ENCODE measurements around the gene PLIN5. TPM values are rescaled to one million over a fixed set of nuclear protein-coding genes. Genes with fewer than 3 reads are reported as not detected.
"Not testable (repeated sequence)": the region's sequence is repeated elsewhere in the genome, so short reads cannot be mapped to it uniquely, and the experiment has no call there.

The PLIN5 gene
- polyA plus RNA-seq, 3 donors = 38.2 to 205 (median 66.1) TPM

- 40 to 47% (median 46%) methylated on average over 22 to 28 of the region's 28 CpGs for WGBS, 3 donors
- no peak overlapping the region for H3K27ac ChIP-seq (ENCODE audit: low read depth, low read length)
These were observed 3.4 kb downstream of the PLIN5 start for GRCh38 chr19:4531562-4532165.

DNA sequence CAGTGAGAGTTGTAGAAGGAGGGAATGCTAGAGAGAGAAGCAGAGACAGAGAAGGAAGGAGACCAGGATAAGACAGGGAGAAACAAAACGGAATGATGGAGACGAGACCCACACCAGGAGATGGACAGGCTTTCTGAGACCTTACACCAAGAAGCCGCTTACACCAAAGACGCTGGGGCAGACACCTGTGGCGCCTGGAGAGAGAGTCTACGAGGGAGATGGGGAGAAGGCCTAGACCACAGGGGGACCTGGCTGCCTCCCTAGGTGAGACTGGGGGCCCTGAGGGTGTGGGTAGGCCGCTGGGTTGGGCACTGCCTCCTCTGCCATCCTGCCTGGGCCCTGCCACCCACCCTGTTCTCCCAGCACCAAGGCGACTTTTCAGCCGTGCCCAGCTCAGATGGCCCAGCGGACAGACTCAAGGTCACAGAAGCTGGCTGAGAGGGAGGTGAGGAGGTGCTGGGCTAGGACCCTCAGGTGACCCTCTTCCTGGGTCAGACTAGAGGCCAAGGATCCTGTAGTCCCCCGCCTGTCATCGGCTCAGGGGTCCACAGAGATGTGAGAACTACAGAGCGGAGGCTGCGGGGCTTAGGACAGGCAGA is 5.0 kb downstream of the PLIN5 start:
- WGBS, 3 donors = 77 to 87% (median 87%) methylated on average over 12 to 14 of the region's 14 CpGs
- no peak overlapping the region for H3K27ac ChIP-seq (ENCODE audit: low read depth, low read length)

- 70 to 95% (median 72%) methylated on average over 15 of the region's 15 CpGs for WGBS, 3 donors
- H3K27ac ChIP-seq (ENCODE audit: low read depth, low read length) = no peak overlapping the region
These were observed 6.2 kb downstream of the PLIN5 start for GRCh38 chr19:4528843-4529242.

GRCh38 chr19:4527377-4527776 is 7.6 kb downstream of the PLIN5 start:
- 92 to 98% (median 96%) methylated on average over 8 of the region's 8 CpGs for WGBS, 3 donors
- not testable (repeated sequence) for H3K27ac ChIP-seq (ENCODE audit: low read depth, low read length)

DNA sequence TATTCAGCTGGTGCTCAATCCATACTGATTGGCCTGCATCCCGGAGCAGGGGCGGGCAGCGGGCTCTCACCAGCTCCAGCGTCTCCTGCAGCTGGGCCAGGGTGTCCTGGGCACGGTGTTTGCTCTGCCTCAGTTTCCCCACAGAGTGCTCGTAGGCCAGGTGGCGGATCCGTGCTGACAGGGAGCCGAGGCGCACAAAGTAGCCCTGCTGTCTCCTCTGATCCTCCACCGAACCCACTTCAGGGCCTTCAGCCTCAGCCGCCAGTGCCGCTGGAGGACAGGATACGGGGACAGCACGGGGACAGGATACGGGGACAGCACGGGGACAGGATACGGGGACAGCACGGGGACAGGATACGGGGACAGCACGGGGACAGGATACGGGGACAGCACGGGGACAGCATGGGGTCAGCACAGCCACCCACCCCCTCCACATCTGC is 9.4 kb downstream of the PLIN5 start:
- WGBS, 3 donors = 49 to 90% (median 62%) methylated on average over 15 to 23 of the region's 23 CpGs
- H3K27ac ChIP-seq (ENCODE audit: low read depth, low read length) = no peak overlapping the region

- H3K27ac ChIP-seq (ENCODE audit: low read depth, low read length) = no peak overlapping the region
- WGBS, 3 donors = 62 to 76% (median 65%) methylated on average over 23 of the region's 23 CpGs
These were observed 10.0 kb downstream of the PLIN5 start for GRCh38 chr19:4524808-4525562.

DNA sequence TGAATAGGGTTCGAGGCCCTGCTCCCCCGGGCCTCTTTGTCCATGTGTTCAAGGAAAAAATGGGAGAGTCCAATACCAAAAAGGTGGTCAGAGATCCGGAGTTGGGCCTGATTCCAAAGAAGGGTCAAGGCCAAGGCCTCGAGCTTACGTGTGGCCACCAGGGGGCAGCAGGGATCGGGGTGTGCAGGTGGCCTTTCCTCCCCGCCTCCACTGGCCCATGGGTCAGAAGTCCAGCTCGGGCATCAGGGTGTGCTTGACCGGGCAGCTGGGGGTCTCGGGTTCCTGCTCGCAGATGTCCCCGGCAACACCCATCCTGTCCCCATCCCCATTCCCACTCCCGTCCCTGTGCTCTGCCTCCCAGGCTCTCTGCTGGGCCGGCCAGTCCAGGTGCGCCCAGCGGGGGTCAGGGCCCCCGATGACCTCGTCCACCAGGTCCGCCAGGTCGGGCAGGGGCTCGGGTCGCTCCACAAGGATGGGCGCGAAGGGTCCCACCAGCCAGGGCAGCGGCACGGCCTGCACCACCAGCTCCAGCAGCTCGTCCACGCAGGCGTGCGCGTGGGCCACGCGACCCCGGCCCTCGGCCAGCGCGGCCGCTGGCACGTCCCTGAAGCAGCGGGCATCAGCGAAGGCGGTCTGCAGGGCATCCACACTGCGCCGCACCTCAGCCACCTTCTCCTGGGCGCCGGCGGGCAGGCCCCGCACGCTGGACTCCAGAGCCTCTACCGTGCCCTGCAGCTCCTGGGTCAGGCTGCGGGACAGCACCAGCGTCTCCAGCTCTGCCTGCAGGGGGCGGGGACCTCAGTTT is 11.5 kb downstream of the PLIN5 start:
- WGBS, 3 donors = 73 to 79% (median 76%) methylated on average over 46 to 53 of the region's 53 CpGs
- H3K27ac ChIP-seq (ENCODE audit: low read depth, low read length) = no peak overlapping the region

GRCh38 chr19:4522291-4523002 is 12.6 kb downstream of the PLIN5 start:
- H3K27ac ChIP-seq (ENCODE audit: low read depth, low read length) = no peak overlapping the region
- WGBS, 3 donors = 84 to 93% (median 84%) methylated on average over 15 of the region's 15 CpGs

DNA sequence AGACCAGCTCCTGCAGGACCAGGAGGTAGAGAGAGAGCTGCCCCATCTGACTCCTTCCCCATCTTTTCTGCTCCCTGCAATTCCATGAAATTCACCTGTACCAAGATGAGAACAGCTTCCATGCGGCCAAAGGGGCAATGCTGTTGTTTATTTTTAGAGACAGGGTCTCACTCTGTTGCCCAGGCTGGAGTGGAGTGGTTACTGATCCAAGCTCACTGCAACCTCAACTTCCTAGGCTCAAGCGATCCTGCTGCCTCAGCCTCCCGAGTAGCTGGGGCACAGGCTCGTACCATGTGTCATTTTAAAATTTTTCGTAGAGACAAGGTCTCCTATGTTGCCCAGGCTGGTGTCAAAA is 13.2 kb downstream of the PLIN5 start:
- WGBS, 3 donors = 77 to 90% (median 80%) methylated on average over 5 of the region's 5 CpGs
- no peak overlapping the region for H3K27ac ChIP-seq (ENCODE audit: low read depth, low read length)

DNA sequence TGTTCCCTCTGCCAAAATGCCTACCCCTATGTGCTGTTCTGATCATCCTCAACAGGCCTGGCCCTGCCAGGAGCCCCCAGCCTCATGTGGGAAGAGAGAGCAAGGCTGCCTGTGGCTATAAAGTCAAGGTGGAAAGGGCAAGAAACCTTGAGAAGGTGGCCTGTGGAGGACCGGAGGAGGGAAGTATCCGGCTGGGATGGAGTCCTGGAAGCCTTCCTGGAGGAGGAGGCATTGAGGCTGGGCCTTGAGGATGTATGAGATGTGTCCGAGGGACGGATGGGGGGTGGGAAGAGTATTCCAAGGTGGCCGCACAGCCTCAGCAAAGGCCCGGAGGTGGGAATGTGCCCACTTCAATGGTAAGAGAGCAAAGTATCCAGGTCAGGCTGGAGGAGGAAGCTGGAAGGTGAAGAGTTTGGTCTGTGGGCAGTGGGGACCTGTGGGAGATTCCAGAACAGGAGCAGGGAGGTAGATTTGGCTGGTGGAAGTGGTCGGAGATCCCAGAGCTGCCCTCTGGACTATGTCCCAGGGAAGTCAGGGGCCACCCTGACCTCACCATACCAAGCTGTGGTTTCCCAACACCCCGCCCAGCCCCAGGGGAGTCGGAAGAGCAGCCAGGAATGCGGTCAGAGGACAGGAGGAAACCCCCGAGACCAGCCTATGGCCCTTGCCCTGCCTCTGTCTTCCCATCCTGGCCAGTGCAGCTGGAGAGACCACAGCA is 13.7 kb downstream of the PLIN5 start:
- no peak overlapping the region for H3K27ac ChIP-seq (ENCODE audit: low read depth, low read length)
- 63 to 75% (median 68%) methylated on average over 11 of the region's 11 CpGs for WGBS, 3 donors

GRCh38 chr19:4519521-4520277 is 15.3 kb downstream of the PLIN5 start:
- 58 to 72% (median 67%) methylated on average over 9 of the region's 9 CpGs for WGBS, 3 donors
- no peak overlapping the region for H3K27ac ChIP-seq (ENCODE audit: low read depth, low read length)

- 79 to 96% (median 81%) methylated on average over 6 of the region's 6 CpGs for WGBS, 3 donors
- no peak overlapping the region for H3K27ac ChIP-seq (ENCODE audit: low read depth, low read length)
These were observed 15.9 kb downstream of the PLIN5 start for GRCh38 chr19:4519172-4519496.

DNA sequence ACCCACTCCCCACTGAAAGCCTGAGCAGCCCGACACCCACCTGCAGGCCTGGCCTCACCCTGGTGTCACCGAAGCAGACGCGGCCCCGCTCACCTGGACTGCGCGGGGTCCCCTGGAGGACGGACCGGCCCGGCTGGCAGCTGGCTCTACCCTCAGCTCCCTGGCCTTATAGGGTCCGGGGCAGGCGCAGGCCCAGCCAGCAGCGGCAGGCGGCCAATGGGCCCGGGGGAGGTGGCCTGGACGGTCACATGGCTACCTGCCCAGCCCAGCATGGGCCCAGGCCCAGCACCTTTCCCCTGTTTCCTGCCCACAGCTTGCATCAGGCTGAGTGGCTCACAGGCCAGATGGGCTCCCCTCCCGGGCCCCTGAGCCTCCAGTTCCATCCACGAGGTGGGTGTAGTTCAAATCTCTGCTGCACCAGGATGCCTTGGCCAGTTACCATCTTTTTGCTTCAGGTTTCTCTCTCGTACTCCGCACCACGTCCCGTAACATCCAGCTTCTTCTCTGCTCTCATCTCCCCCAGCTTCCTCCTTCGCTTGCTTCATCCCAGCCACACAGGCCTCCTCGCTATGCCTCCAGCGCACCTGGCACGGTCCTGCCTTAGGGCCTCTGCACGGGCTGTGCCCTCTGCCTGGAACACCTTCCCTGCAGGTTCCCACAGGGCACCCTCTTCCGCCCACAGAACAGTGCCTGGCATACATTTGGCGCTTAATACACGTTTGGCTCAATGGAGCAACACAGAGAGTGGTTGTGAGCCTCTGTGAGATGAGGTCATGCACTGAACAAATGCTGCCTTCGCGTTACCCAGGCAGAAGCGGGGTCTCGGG is 16.5 kb downstream of the PLIN5 start, which contains the start of gene PLIN4:
Gene PLIN4 (minus strand): TSS at position 142 of the 827 bp plus-strand sequence. CDS start 214 bp downstream, outside the sequence.
- no peak within 1 kb of the TSS for H3K27ac ChIP-seq (ENCODE audit: low read depth, low read length)
- WGBS, 3 donors = 36 to 71% (median 43%) methylated on average over 34 of the region's 34 CpGs

GRCh38 chr19:4517451-4518057 is 17.5 kb downstream of the PLIN5 start:
- H3K27ac ChIP-seq (ENCODE audit: low read depth, low read length) = no peak overlapping the region
- WGBS, 3 donors = 71 to 90% (median 82%) methylated on average over 24 of the region's 24 CpGs

DNA sequence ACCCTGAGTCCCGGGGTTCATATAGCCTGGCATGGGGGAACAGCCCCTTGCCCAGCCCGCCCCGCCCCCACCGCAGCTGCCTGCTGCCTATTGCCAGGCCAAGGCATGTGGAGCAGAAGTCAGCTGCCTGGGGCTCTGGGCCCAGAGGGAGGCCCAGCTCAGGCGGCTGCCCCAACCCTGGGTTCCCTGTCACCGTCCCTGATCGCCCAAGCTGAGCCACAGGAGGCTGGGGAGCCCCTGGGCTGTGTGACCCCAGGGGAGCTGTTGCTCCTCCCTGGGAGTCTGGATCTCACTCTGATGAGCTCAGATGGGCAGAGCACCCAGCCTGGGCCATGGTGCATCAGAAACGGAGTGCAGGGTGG is 18.1 kb downstream of the PLIN5 start:
- H3K27ac ChIP-seq (ENCODE audit: low read depth, low read length) = no peak overlapping the region
- WGBS, 3 donors = 60 to 77% (median 63%) methylated on average over 6 to 8 of the region's 8 CpGs

Data from adipose tissue (tissue), 3 donors.